Body of pancreas (tissue), 4 donors: ENCODE data around the gene CMTM8.

Source experiments
- POLR2A ChIP-seq, 3 donors: fragments of 450-650 bp; IDR thresholded peaks; one replicate each; pipeline ENCODE4 v1.6.1; 2016; ENCODE audit warnings: antibody characterized with exemption in 3 of 3, mild to moderate bottlenecking in 2 of 3
- TF ChIP-seq, protein P1 (sequence below), 7 experiments: fragments of 450-650 bp in 4 of 7; fragments of 200-600 bp in 3 of 7; sonication (generic) in 3 of 7; IDR thresholded peaks; one replicate each; pipeline ENCODE4 v1.5.1; 2016 to 2019; ENCODE audit warnings: antibody characterized with exemption in 7 of 7

DNA sequence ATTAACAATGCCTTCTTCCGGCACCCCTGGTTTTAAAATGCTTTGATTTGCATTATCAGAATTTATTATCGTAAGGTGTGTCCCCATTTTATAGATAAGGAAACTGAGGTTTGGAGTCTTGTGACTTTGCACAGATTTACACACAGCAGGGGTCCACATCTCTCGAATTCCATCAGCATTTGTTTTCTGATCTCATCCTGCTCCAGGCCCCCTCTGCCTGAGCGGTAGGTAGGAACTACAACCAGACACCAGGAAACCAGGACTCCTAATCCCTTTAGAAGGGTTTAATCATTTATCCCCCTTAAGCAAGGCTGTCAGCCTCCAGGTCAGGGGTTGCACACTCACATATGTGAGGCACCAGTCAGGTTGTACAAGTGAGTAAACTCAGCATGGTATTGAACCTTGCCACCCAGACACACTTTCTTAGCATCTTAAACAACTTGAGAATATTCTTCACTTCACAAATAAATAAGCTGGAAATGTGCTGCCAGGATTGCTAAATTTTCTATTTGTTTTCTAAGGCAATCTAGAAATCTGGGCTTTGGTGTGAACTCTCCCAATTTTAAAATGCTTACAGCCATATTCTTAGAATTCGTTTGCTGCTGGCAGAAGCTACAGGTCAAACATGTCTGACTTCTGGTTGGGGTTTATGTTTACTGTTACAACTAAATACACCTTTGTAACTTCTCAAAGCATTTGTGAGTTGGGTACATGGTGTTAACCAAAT, 121.4 kb downstream of the CMTM8 start:
- TF ChIP-seq, protein P1, sequence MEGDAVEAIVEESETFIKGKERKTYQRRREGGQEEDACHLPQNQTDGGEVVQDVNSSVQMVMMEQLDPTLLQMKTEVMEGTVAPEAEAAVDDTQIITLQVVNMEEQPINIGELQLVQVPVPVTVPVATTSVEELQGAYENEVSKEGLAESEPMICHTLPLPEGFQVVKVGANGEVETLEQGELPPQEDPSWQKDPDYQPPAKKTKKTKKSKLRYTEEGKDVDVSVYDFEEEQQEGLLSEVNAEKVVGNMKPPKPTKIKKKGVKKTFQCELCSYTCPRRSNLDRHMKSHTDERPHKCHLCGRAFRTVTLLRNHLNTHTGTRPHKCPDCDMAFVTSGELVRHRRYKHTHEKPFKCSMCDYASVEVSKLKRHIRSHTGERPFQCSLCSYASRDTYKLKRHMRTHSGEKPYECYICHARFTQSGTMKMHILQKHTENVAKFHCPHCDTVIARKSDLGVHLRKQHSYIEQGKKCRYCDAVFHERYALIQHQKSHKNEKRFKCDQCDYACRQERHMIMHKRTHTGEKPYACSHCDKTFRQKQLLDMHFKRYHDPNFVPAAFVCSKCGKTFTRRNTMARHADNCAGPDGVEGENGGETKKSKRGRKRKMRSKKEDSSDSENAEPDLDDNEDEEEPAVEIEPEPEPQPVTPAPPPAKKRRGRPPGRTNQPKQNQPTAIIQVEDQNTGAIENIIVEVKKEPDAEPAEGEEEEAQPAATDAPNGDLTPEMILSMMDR (IDR thresholded peaks at IDR 0.05): no peak
- TF ChIP-seq POLR2A (IDR thresholded peaks at IDR 0.05): no peak
